HepG2 (cell line): ENCODE measurements around the gene CTF1. TPM values are rescaled to one million over a fixed set of nuclear protein-coding genes. Genes with fewer than 3 reads are reported as not detected.

ENCODE experiments used
- CERS6 ChIP-seq: sonication (generic); formaldehyde crosslinking; IDR thresholded peaks from 2 replicates; pipeline ENCODE4 v1.5.0; 2020; ENCODE audit warnings: missing genetic modification reagents
- HNRNPH1 ChIP-seq: fragments of 200-400 bp; formaldehyde crosslinking; optimal IDR thresholded peaks from 2 replicates; pipeline ENCODE3; 2017; ENCODE audit warnings: mild to moderate bottlenecking, low read depth, low read length
- IRF1 ChIP-seq: sonication (generic); formaldehyde crosslinking; IDR thresholded peaks from 2 replicates; pipeline ENCODE4 v1.4.0; 2020; ENCODE audit warnings: low read depth, mild to moderate bottlenecking, missing genetic modification reagents
- ISL2 ChIP-seq: sonication (generic); formaldehyde crosslinking; IDR thresholded peaks from 2 replicates; pipeline ENCODE4 v1.5.0; 2020; ENCODE audit warnings: missing genetic modification reagents
- LCORL ChIP-seq, 2 experiments: fragments of 450-650 bp in 1 of 2; sonication (generic) in 1 of 2; formaldehyde crosslinking in 1 of 2; IDR thresholded peaks; 2 replicates each; pipeline versions ENCODE4 v1.5.0 to v1.6.1; 2017 to 2020; ENCODE audit warnings: antibody characterized with exemption in 1 of 2, missing genetic modification reagents in 1 of 2
- NCOA2 ChIP-seq: sonication (generic); formaldehyde crosslinking; IDR thresholded peaks from 2 replicates; pipeline ENCODE4 v1.8.0; 2022; ENCODE audit warnings: inconsistent platforms
- PBX2 ChIP-seq: IDR thresholded peaks from 2 replicates; pipeline ENCODE4 v1.6.1; 2016; ENCODE audit warnings: control low read depth
- PHF21A ChIP-seq: sonication (generic); formaldehyde crosslinking; IDR thresholded peaks from 2 replicates; pipeline ENCODE4 v1.5.0; 2020; ENCODE audit warnings: mild to moderate bottlenecking, missing genetic modification reagents
- PHF8 ChIP-seq: sonication (generic); formaldehyde crosslinking; IDR thresholded peaks from 2 replicates; pipeline ENCODE4 v1.5.0; 2020; ENCODE audit warnings: missing genetic modification reagents
- PRDM4 ChIP-seq: sonication (generic); formaldehyde crosslinking; IDR thresholded peaks from 2 replicates; pipeline ENCODE4 v1.9.0; 2021; ENCODE audit warnings: missing genetic modification reagents, borderline replicate concordance
- SETDB1 ChIP-seq: sonication (generic); formaldehyde crosslinking; IDR thresholded peaks from 2 replicates; pipeline ENCODE4 v1.5.1; 2020; ENCODE audit warnings: missing genetic modification reagents, mild to moderate bottlenecking, borderline replicate concordance
- SOX5 ChIP-seq: IDR thresholded peaks from 2 replicates; pipeline ENCODE4 v1.6.1; 2016; ENCODE audit warnings: borderline replicate concordance
- SP1 ChIP-seq, 2 experiments: fragments of 450-650 bp in 1 of 2; sonication (generic) in 1 of 2; formaldehyde crosslinking in 1 of 2; IDR thresholded peaks; 2 replicates each; pipeline versions ENCODE4 v1.4.0 to v1.6.1; 2016 to 2020; ENCODE audit warnings: missing genetic modification reagents in 1 of 2
- ZNF326 ChIP-seq: sonication (generic); formaldehyde crosslinking; IDR thresholded peaks from 2 replicates; pipeline ENCODE4 v1.4.0; 2020; ENCODE audit warnings: missing genetic modification reagents, borderline replicate concordance
- ZNF337 ChIP-seq: sonication (generic); formaldehyde crosslinking; IDR thresholded peaks from 2 replicates; pipeline ENCODE4 v1.5.1; 2020; ENCODE audit warnings: missing genetic modification reagents, low read depth, mild to moderate bottlenecking, borderline replicate concordance
- ZNF446 ChIP-seq: sonication (generic); formaldehyde crosslinking; IDR thresholded peaks from 2 replicates; pipeline ENCODE4 v1.5.0; 2020; ENCODE audit warnings: mild to moderate bottlenecking, missing genetic modification reagents
- ZNF468 ChIP-seq: sonication (generic); formaldehyde crosslinking; IDR thresholded peaks from 2 replicates; pipeline ENCODE4 v1.8.0; 2022; ENCODE audit warnings: mild to moderate bottlenecking, moderate library complexity, missing genetic modification reagents
- ZNF781 ChIP-seq: sonication (generic); formaldehyde crosslinking; IDR thresholded peaks from 2 replicates; pipeline ENCODE4 v1.5.1; 2020; ENCODE audit warnings: borderline replicate concordance, mild to moderate bottlenecking, missing genetic modification reagents; ENCODE audit errors: not compliant biosample characterization
- ZNF782 ChIP-seq: sonication (generic); formaldehyde crosslinking; IDR thresholded peaks from 2 replicates; pipeline ENCODE4 v1.4.0; 2020; ENCODE audit warnings: missing genetic modification reagents, mild to moderate bottlenecking, borderline replicate concordance
- ZNF800 ChIP-seq: sonication (generic); formaldehyde crosslinking; IDR thresholded peaks from 2 replicates; pipeline ENCODE4 v1.4.0; 2020; ENCODE audit warnings: missing genetic modification reagents
- ZSCAN31 ChIP-seq: sonication (generic); formaldehyde crosslinking; IDR thresholded peaks from 2 replicates; pipeline ENCODE4 v1.5.0; 2020; ENCODE audit warnings: low read depth, mild to moderate bottlenecking, missing genetic modification reagents
- polyA plus RNA-seq, 8 experiments: library from polyadenylated mRNA; depleted of rRNA in 3 of 8; stranded (reverse) in 7 of 8; unstranded in 1 of 8; fragments of >200 nt; fragmentation: Illumina TruSeq in 4 of 8; extraction: Trizol in 4 of 8; gene quantifications; 2 replicates each; pipeline versions ENCODE4 v1.2.1 to v1.2.3, GENCODE V29; 2011 to 2016; ENCODE audit warnings: low read depth in 4 of 8, missing spikeins in 1 of 8, mixed read lengths in 1 of 8; ENCODE audit not compliant: insufficient read depth in 1 of 8
- total RNA-seq, 5 experiments: library from RNA; depleted of rRNA; stranded (reverse); fragments of >200 nt; fragmentation: Illumina TruSeq; extraction: Trizol; gene quantifications; 2 replicates each; pipeline ENCODE4 v1.2.3, GENCODE V29; 2016; ENCODE audit warnings: low read depth in 1 of 5

CTF1 gene
- total and polyA plus RNA-seq, 2 of the 13 experiments (the other 11 are each of a cell fraction or from before 2014, with no cell fraction given): 0.13 to 1.8 TPM

- TF ChIP-seq ZNF800 (CRISPR knock-in tag): peak; percentile 92
- no peak for TF ChIP-seq LCORL (IDR thresholded peaks at IDR 0.05)
- peak; percentile 97 for TF ChIP-seq LCORL (CRISPR knock-in tag; IDR thresholded peaks at IDR 0.05)
- no peak for TF ChIP-seq PRDM4 (CRISPR knock-in tag)
- TF ChIP-seq PBX2 (CRISPR knock-in tag): no peak
- TF ChIP-seq ZNF326 (CRISPR knock-in tag): no peak
- TF ChIP-seq SOX5 (CRISPR knock-in tag): peak; percentile 85
- peak; percentile 99 for TF ChIP-seq PHF8 (CRISPR knock-in tag)
- peak; percentile 99 for TF ChIP-seq ZSCAN31 (CRISPR knock-in tag)
- no peak for TF ChIP-seq ZNF446 (CRISPR knock-in tag)
- peak; percentile 97 for TF ChIP-seq ZNF781 (CRISPR knock-in tag)
- peak; percentile 67 for TF ChIP-seq ZNF782 (CRISPR knock-in tag)
- TF ChIP-seq HNRNPH1: no peak
- TF ChIP-seq ZNF337: peak; percentile 90; the same call in 1 of the 2 replicates
- peak; percentile 99 for TF ChIP-seq ZNF468
- TF ChIP-seq CERS6 (CRISPR knock-in tag): 0 out of 2 replicates have a peak, but pooled peaks have one; percentile 75
- no peak for TF ChIP-seq SP1 (IDR thresholded peaks at IDR 0.05)
- TF ChIP-seq SP1 (CRISPR knock-in tag; IDR thresholded peaks at IDR 0.05): peak; percentile 90
- TF ChIP-seq SETDB1 (CRISPR knock-in tag): no peak
- TF ChIP-seq ISL2 (CRISPR knock-in tag): peak; percentile 87
- no peak; the same call in 1 of the 2 replicates for TF ChIP-seq IRF1
- peak; percentile 78; the same call in 1 of the 2 replicates for TF ChIP-seq NCOA2
- peak; percentile 89 for TF ChIP-seq PHF21A (CRISPR knock-in tag)
These were observed 21.3 kb upstream of the CTF1 start (continued) for GRCh38 chr16:30874821-30875717.
